ENCODE data around the gene UBE2L3. TPM values are rescaled to one million over a fixed set of nuclear protein-coding genes. Genes with fewer than 3 reads are reported as not detected.
"Not testable (repeated sequence)": the region's sequence is repeated elsewhere in the genome, so short reads cannot be mapped to it uniquely, and the experiment has no call there.

UBE2L3 gene
- polyA plus RNA-seq, 1 donor, result 53.8 TPM

GRCh38 chr22:21569459-21570170, 2.1 kb downstream of the UBE2L3 start:
- no peak for DNase-seq

- no peak for DNase-seq
Measured at GRCh38 chr22:21570398-21570797, 2.9 kb downstream of the UBE2L3 start.

- no peak for DNase-seq
Measured at GRCh38 chr22:21571679-21572078, 4.2 kb downstream of the UBE2L3 start.

GRCh38 chr22:21573293-21573734, 5.8 kb downstream of the UBE2L3 start:
- no peak for DNase-seq

GRCh38 chr22:21573750-21574494, 6.4 kb downstream of the UBE2L3 start:
- DNase-seq, result no peak

GRCh38 chr22:21579474-21579851, 11.9 kb downstream of the UBE2L3 start:
- no peak for DNase-seq

GRCh38 chr22:21580623-21581007, 13.1 kb downstream of the UBE2L3 start:
- not testable (repeated sequence) for DNase-seq

GRCh38 chr22:21581009-21581713, 13.6 kb downstream of the UBE2L3 start:
- DNase-seq, result not testable (repeated sequence)

- DNase-seq, result no peak
Measured at GRCh38 chr22:21582801-21583740, 15.6 kb downstream of the UBE2L3 start.

GRCh38 chr22:21585389-21585788, 17.9 kb downstream of the UBE2L3 start:
- no peak for DNase-seq

- no peak for DNase-seq
Measured at GRCh38 chr22:21587803-21588611, 20.5 kb downstream of the UBE2L3 start.

- no peak for DNase-seq
Measured at GRCh38 chr22:21589396-21589795, 21.9 kb downstream of the UBE2L3 start.

GRCh38 chr22:21590809-21591641, 23.5 kb downstream of the UBE2L3 start:
- DNase-seq, result no peak

GRCh38 chr22:21591695-21592094, 24.2 kb downstream of the UBE2L3 start:
- no peak for DNase-seq

- no peak for DNase-seq
Measured at GRCh38 chr22:21592422-21592821, 24.9 kb downstream of the UBE2L3 start.

GRCh38 chr22:21593406-21594232, 26.1 kb downstream of the UBE2L3 start:
- DNase-seq, result no peak

- no peak for DNase-seq
Measured at GRCh38 chr22:21594865-21595452, 27.4 kb downstream of the UBE2L3 start.

- not testable (repeated sequence) for DNase-seq
Measured at GRCh38 chr22:21596356-21597135, 29.0 kb downstream of the UBE2L3 start.
